Spleen (tissue), 7 donors: ENCODE results near the gene AOC2.
"Not testable (repeated sequence)": the region's sequence is repeated elsewhere in the genome, so short reads cannot be mapped to it uniquely, and the experiment has no call there.

Source experiments
- CTCF ChIP-seq, 11 experiments: fragments of 200-600 bp in 7 of 11; fragments of 450-650 bp in 4 of 11; sonication (generic) in 4 of 11; IDR thresholded peaks in 8 of 11; conservative IDR thresholded peaks in 3 of 11; 1 replicate in 7 of 11; 2 replicates in 4 of 11; pipeline versions ENCODE4 v1.4.0 to v1.8.0; 2016 to 2021; ENCODE audit warnings: antibody characterized with exemption in 11 of 11, inconsistent platforms in 4 of 11, mild to moderate bottlenecking in 1 of 11
- POLR2A ChIP-seq, 3 donors: fragments of 450-650 bp; IDR thresholded peaks; one replicate each; pipeline ENCODE4 v1.5.1; 2017; ENCODE audit warnings: antibody characterized with exemption in 3 of 3, mild to moderate bottlenecking in 1 of 3
- donor health status: DM: no; HTN: no; CAD: no; lungs with moderate emphysema.
- donor health status: DM: no; HTN: no; CAD: no.
- donor health status: DM: no; HTN: no; CAD: no.

- not testable (repeated sequence) for TF ChIP-seq POLR2A (IDR thresholded peaks at IDR 0.05); CTCF (IDR thresholded peaks at IDR 0.05 in 8 of 11, conservative IDR thresholded peaks at IDR 0.05 in 3 of 11)
Observed at GRCh38 chr17:42867694-42868261, 23.4 kb downstream of the AOC2 start.
